GM12891 (cell line): ENCODE results near the gene NBPF8. TPM values are rescaled to one million over a fixed set of nuclear protein-coding genes. Genes with fewer than 3 reads are reported as not detected.
"Not testable (repeated sequence)": the region's sequence is repeated elsewhere in the genome, so short reads cannot be mapped to it uniquely, and the experiment has no call there.

Experiments used
- DNase-seq: peaks from one replicate; pipeline ENCODE4 v3.0.0; 2011; ENCODE audit warnings: low spot score; ENCODE audit not compliant: insufficient read length
- FAIRE-seq: peaks from 2 replicates; lab custom pipeline; 2011; peaks lifted over from hg19 to GRCh38; lab: Jason Lieb, UNC
- polyA plus RNA-seq: library from polyadenylated mRNA; unstranded; fragments of >200 nt; gene quantifications from one replicate; pipeline ENCODE4 v1.2.1, GENCODE V29; 2012; ENCODE audit warnings: low read depth, missing spikeins, inconsistent platforms; ENCODE audit not compliant: missing spikeins

NBPF8 gene
- polyA plus RNA-seq = 6.2 TPM

- not testable (repeated sequence) for DNase-seq, FAIRE-seq
Measured at GRCh38 chr1:120414911-120415480, at the start of gene NBPF8. Gene NBPF8 (plus strand): TSS chr1:120415035. CDS start chr1:120436523, 21,488 bp downstream.

GRCh38 chr1:120367709-120368108 lies 47.1 kb upstream of the NBPF8 start:
- DNase-seq, FAIRE-seq: not testable (repeated sequence)

DNA sequence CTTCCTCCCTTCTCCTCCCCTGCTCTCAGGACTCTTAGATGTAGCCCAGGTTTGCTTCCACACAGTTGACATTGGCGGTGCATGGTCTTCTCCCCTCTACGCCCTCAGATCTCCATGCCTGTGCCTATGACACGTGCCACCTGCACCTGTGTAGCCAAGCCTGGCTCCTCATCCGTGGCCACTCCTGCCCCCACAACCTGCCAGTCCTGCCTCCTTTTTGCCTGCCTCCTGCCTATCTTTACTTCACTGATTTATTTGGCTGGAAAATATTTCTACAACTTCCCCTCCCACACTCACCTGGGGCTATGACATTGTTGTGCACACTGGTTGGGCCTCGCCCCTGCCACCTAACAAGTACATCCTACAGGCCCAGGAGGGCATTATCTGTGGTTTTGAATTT lies 28.2 kb upstream of the NBPF8 start:
- not testable (repeated sequence) for DNase-seq, FAIRE-seq

- not testable (repeated sequence) for FAIRE-seq, DNase-seq
Measured at GRCh38 chr1:120388597-120389126, 26.2 kb upstream of the NBPF8 start.

DNA sequence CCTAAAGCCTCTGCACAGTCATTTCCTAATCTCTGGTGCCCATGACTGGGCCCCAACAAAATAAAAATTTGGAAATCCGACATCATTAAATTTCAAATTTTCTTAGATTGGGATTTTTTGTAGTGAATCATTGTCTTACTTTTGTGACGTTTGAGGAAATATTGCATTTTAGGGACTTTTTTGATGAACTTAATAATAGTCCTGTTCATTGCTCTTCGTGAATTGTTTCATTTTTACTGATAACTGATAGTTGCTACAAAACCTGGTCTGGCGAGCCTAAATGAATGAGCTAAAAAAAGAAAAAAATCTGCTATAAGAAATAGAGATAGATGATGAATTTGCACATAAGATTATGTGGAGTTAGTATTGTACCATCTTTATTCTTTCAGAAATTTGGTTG lies 23.5 kb upstream of the NBPF8 start:
- DNase-seq, FAIRE-seq: not testable (repeated sequence)

DNA sequence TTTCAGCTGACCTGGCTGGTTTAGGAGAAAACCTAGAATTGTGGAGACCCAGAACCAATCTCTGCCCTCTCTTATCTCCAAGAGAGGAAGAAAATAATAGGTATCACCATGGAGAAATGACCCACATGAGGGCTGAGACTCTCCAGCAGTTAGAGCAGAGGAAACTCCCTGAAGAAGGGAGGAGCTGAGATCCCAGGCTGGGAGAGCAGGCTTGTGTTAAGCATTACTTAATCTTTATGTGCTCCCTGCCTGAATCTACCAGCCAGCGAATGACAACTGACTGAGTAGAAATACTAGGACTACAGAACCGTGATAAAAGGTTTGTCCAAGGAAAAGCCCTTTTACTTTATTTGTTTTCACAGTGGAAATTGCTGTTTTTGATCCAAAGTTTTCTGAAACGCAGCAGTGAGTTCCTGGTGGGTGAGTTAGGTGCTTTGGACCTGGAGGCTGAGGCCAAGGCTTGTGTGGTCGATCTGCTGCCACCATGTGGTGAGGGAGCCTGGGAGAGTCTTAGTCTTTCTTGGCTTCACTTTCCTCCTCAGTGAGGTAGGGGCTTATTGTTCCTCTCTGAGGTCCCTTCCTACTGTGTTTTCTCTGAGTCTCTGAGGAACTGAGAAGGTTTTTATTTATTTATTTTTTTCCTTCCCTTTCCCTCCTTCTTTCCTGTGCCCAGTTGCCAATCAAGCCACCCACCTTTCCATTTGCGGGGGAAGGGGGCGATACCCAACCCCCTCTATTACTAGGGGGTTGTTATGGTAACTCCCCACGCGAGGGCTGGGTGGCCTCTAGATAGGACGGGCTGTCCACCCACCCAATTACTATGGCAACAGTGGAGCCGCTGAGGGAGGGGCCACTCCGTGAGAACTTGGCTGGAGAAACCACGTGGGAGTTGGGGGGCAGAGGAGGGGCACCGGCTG lies 21.3 kb upstream of the NBPF8 start:
- not testable (repeated sequence) for DNase-seq, FAIRE-seq

DNA sequence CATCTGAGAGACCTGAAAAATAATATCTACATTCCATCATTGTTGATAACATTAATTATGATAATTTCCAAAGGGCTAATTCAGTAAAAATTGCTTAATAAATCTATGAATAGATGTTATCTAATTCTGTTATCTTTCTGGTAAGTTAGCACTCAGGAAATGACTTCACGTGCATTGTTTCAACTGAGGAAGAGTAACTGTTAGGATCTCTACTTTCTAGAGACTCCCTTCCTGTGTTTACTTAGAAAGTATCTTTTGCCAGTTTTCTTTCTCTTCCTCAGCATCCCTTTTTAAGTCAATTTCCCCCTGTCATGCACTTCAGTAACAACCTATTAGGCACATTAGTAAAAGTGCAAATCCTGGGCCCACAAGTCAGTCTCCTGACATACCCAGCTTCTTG lies 9.5 kb upstream of the NBPF8 start:
- not testable (repeated sequence) for DNase-seq, FAIRE-seq

DNA sequence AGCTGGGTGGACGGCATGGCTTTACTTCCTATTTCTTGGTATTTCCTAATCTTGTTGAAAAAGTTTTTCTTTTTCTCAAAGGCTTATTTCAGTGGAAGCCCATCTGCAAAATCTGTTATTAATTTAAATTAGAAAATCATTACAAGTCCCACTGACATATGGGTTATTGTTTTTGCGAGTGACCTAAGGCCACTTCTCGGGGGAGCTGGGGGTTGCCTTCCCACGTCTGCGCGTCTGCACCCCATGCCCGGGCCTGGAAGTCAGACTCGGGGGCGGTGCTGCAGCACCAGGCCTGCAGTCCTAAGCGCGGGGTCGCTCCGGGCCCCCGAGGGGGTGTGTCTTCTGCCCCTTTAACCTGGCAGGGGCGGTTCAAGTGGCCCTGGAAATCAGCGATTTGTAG lies 384 bp upstream of the NBPF8 start:
- not testable (repeated sequence) for DNase-seq, FAIRE-seq

GRCh38 chr1:120415492-120415961 lies 692 bp downstream of the NBPF8 start:
- DNase-seq, FAIRE-seq: not testable (repeated sequence)

DNA sequence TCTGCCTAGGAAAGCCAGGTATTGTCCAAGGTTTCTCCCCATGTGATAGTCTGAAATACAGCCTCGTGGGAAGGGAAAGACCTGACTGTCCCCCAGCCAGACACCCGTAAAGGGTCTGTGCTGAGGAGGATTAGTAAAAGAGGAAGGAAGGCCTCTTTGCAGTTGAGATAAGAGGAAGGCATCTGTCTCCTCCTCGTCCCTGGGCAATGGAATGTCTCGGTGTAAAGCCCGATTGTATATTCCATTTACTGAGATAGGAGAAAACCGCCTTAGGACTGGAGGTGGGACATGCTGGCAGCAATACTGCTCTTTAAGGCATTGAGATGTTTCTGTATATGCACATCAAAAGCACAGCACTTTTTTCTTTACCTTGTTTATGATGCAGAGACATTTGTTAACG lies 10.2 kb downstream of the NBPF8 start:
- FAIRE-seq, DNase-seq: not testable (repeated sequence)

GRCh38 chr1:120431626-120432025 lies 16.8 kb downstream of the NBPF8 start:
- not testable (repeated sequence) for DNase-seq, FAIRE-seq

GRCh38 chr1:120433831-120434230 lies 19.0 kb downstream of the NBPF8 start:
- DNase-seq, FAIRE-seq: not testable (repeated sequence)

DNA sequence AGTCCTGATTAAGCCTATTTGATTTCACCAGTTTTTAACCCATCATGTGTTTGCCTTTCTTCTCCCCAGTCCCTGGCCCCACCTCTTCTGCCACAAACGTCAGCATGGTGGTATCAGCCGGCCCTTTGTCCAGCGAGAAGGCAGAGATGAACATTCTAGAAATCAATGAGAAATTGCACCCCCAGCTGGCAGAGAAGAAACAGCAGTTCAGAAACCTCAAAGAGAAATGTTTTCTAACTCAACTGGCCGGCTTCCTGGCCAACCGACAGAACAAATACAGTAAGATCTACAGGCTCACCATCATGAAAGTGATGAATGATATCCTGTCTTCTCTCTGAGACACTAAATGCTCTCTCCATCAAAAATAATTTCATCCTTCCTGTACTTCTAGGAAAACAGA lies 34.3 kb downstream of the NBPF8 start:
- not testable (repeated sequence) for FAIRE-seq

More for the DNA sequence above, 34.3 kb downstream of the NBPF8 start:
- DNase-seq = not testable (repeated sequence)
